ENCODE measurements around the gene PSMF1.

DNA sequence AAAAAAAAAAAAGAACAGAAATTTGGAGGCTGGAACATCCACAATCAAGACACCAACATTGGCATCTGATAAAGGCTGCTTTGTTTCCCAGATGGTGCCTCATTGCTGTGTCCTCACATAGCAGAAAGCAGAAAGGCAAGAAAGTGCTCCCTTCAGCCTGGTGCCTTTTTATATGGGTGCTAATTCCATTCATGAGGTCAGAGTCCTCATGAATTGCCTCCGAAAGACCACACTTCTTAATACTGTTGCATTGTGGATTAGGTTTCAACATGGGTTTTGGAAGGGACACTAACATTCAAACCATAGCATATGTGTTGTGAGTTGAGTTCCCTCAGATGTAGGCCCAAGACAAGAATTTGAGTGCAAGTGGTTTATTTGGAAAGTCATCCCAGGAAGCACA is 76.8 kb downstream of the PSMF1 start:
- TF ChIP-seq, protein P1, sequence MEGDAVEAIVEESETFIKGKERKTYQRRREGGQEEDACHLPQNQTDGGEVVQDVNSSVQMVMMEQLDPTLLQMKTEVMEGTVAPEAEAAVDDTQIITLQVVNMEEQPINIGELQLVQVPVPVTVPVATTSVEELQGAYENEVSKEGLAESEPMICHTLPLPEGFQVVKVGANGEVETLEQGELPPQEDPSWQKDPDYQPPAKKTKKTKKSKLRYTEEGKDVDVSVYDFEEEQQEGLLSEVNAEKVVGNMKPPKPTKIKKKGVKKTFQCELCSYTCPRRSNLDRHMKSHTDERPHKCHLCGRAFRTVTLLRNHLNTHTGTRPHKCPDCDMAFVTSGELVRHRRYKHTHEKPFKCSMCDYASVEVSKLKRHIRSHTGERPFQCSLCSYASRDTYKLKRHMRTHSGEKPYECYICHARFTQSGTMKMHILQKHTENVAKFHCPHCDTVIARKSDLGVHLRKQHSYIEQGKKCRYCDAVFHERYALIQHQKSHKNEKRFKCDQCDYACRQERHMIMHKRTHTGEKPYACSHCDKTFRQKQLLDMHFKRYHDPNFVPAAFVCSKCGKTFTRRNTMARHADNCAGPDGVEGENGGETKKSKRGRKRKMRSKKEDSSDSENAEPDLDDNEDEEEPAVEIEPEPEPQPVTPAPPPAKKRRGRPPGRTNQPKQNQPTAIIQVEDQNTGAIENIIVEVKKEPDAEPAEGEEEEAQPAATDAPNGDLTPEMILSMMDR (conservative IDR thresholded peaks at IDR 0.05; ENCODE audit: low read depth in 2 of 2): no peak
- no peak for TF ChIP-seq POLR2AphosphoS5 (IDR thresholded peaks at IDR 0.05; ENCODE audit: low read depth)
- no peak for TF ChIP-seq EZH2 (IDR thresholded peaks at IDR 0.05; ENCODE audit: low read depth, unreplicated experiment)
- TF ChIP-seq ZNF114 (CRISPR knock-in tag; IDR thresholded peaks at IDR 0.05): no peak
- no peak for TF ChIP-seq EZH2phosphoT487 (IDR thresholded peaks at IDR 0.05; ENCODE audit: unreplicated experiment)
- no peak for TF ChIP-seq JUNB (IDR thresholded peaks at IDR 0.05; ENCODE audit: unreplicated experiment)
- TF ChIP-seq ZNF331 (CRISPR knock-in tag; IDR thresholded peaks at IDR 0.05; ENCODE audit: low read depth): no peak
- TF ChIP-seq STAT1 (IDR thresholded peaks at IDR 0.05; ENCODE audit: unreplicated experiment): no peak
- no peak for TF ChIP-seq NANOG (IDR thresholded peaks at IDR 0.05; ENCODE audit: borderline replicate concordance)
- TF ChIP-seq, protein P2, sequence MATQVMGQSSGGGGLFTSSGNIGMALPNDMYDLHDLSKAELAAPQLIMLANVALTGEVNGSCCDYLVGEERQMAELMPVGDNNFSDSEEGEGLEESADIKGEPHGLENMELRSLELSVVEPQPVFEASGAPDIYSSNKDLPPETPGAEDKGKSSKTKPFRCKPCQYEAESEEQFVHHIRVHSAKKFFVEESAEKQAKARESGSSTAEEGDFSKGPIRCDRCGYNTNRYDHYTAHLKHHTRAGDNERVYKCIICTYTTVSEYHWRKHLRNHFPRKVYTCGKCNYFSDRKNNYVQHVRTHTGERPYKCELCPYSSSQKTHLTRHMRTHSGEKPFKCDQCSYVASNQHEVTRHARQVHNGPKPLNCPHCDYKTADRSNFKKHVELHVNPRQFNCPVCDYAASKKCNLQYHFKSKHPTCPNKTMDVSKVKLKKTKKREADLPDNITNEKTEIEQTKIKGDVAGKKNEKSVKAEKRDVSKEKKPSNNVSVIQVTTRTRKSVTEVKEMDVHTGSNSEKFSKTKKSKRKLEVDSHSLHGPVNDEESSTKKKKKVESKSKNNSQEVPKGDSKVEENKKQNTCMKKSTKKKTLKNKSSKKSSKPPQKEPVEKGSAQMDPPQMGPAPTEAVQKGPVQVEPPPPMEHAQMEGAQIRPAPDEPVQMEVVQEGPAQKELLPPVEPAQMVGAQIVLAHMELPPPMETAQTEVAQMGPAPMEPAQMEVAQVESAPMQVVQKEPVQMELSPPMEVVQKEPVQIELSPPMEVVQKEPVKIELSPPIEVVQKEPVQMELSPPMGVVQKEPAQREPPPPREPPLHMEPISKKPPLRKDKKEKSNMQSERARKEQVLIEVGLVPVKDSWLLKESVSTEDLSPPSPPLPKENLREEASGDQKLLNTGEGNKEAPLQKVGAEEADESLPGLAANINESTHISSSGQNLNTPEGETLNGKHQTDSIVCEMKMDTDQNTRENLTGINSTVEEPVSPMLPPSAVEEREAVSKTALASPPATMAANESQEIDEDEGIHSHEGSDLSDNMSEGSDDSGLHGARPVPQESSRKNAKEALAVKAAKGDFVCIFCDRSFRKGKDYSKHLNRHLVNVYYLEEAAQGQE (IDR thresholded peaks at IDR 0.05; ENCODE audit: unreplicated experiment): no peak
- TF ChIP-seq CREB1 (CRISPR knock-in tag; IDR thresholded peaks at IDR 0.05; ENCODE audit: low read depth): no peak
- TF ChIP-seq, protein P3, sequence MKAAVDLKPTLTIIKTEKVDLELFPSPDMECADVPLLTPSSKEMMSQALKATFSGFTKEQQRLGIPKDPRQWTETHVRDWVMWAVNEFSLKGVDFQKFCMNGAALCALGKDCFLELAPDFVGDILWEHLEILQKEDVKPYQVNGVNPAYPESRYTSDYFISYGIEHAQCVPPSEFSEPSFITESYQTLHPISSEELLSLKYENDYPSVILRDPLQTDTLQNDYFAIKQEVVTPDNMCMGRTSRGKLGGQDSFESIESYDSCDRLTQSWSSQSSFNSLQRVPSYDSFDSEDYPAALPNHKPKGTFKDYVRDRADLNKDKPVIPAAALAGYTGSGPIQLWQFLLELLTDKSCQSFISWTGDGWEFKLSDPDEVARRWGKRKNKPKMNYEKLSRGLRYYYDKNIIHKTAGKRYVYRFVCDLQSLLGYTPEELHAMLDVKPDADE (IDR thresholded peaks at IDR 0.05): no peak
